Activated T-helper 17 cell treated with anti-CD3 and anti-CD28 coated beads, Interleukin-2, amount 50 U/mL, for 72 hours (primary cell): Measurements from ENCODE around the gene NOX5. TPM values are rescaled to one million over a fixed set of nuclear protein-coding genes. Genes with fewer than 3 reads are reported as not detected.

Experiments used
- ATAC-seq: fragments of 150-1000 bp; cut with Tn5 transposase; replicated peaks from 2 replicates; pipeline ENCODE4 v1.10.0; 2021; ENCODE audit warnings: mild to moderate bottlenecking, moderate library complexity
- H3K27ac Mint-ChIP-seq: one replicate; pipeline ENCODE4 v1.8.0; 2022; ENCODE audit warnings: mixed read lengths
- H3K27me3 Mint-ChIP-seq: one replicate; pipeline ENCODE4 v1.8.0; 2022; ENCODE audit warnings: mixed read lengths
- H3K36me3 Mint-ChIP-seq: one replicate; pipeline ENCODE4 v1.8.0; 2022; ENCODE audit warnings: low read depth, mild to moderate bottlenecking, mixed read lengths
- H3K4me1 Mint-ChIP-seq: one replicate; pipeline ENCODE4 v1.8.0; 2022; ENCODE audit warnings: mixed read lengths
- H3K4me3 Mint-ChIP-seq: one replicate; pipeline ENCODE4 v1.8.0; 2022; ENCODE audit warnings: mild to moderate bottlenecking, mixed read lengths
- H3K9me3 Mint-ChIP-seq: one replicate; pipeline ENCODE4 v1.8.0; 2022; ENCODE audit warnings: mixed read lengths
- total RNA-seq, 2 donors: library from RNA; stranded (reverse); gene quantifications; one replicate each; pipeline ENCODE4 v1.2.3, GENCODE V29; 2022

Gene NOX5
- total RNA-seq, 2 donors from 2014 or later = not detected

DNA sequence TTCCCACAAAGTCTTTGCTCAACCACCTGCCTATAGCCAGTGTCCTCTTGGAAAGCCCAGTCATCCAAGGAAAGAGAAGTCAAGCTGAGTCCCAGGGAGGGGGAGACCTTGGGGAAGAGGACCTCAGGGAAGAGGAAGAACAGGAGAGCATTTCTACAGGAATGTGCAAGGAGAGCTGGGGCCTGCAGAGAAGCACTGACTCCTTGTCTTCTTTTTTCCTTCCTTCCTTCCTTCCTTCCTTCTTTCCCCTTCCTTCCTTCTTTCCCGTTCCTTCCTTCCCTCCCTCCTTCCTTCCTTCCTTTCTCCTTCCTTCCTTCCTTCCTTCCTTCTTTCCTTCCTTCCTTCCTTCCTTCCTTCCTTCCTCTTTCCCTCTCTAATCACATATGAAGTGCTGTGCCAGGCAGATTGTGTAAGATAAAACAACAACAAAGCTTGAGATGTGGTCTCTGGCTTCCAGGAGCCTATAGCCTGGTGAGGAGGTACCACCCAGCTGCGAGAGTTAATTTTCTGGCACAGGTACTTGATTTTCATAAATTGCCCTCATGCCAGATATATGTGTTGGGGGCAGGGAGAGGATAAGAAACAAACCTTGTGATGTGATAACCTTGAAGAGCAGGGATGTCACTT is 70.0 kb downstream of the NOX5 start:
- Mint-ChIP-seq H3K27me3 (peaks cover 26% of the 10 kb centered on the region), H3K4me3 (no peak overlapping the region), H3K9me3 (no peaks in the 10 kb centered on the region), H3K4me1 (peaks cover 17% of the 10 kb centered on the region), H3K27ac (no peak overlapping the region), H3K36me3 (no peaks in the 10 kb centered on the region)
- no peak for ATAC-seq

DNA sequence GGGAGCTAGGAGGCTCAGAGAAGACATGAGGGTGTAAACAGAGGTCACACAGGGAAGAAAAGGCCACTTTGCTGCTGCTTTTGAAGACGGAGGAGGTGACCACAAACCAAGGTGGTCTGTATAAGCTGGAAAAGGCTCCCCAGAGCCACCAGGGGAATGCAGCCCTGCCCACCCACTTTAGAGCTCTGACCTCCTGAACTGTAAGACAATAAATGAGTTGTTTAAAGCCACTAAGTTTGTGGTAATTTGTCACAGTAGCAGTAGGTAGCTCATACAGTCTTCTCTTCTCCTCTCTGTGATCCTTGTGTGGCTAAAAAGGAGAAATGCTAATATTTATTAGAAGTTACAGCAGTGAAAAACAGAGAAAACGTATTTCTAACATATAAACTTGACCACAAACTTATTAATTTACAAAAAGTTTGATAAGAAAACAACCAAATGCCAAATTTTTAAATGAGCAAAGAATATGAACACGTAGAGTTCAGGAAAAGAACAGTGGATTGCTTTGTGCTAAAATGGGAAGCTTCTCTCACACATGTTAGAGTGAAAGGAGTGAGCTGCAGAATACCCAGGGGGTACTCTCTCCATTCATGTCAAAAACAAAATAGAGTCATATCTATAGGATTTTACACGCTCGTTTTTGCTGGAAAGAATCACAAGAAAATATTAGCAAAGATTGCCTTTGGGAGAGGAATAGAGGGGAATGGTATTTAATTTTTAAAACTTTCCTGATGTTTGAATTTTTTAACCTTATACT is 71.0 kb downstream of the NOX5 start:
- Mint-ChIP-seq H3K36me3 (no peaks in the 10 kb centered on the region), H3K9me3 (no peaks in the 10 kb centered on the region), H3K27ac (no peak overlapping the region), H3K4me3 (no peak overlapping the region), H3K27me3 (peaks cover 28% of the 10 kb centered on the region), H3K4me1 (peaks cover 17% of the 10 kb centered on the region)
- ATAC-seq = no peak

DNA sequence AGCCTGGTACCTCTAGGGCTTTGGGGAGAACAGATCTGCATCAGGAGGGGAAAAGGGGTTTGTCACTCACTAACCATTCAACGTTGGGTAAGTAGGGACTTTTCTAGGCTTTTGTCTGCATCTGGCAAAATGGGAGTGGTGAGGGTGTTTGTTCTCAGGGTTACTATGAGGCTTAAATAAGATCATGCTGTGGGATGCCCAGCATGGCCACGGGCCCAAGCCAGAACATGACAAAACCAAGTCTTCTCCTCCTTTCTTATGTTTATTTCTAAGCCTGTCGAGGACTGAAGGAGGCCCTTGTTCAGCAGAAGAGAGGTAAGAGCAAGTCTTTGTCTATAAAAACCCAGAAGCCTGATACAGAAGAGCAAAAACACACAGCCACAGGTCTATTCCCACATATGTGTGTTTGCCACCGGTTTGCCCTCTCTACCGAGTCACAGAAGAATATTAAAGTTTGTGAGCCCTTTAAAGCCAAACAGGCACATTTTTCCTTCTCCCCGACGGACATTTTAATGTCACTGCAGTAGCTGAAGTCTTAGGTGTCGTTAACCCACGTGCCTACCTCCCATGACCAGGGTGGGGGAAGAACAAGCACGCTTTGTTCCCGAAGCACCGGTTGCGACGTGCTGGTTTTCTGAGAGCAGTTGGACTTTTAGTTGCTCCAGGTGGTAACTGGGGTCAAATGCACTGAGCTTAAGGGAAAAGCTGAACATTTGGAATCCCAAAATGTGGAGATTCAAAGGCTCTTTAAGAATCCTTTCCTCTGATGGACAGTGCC is 72.1 kb downstream of the NOX5 start:
- Mint-ChIP-seq H3K4me3 (no peak overlapping the region), H3K27ac (no peak overlapping the region), H3K4me1 (peaks cover 17% of the 10 kb centered on the region), H3K9me3 (no peaks in the 10 kb centered on the region), H3K27me3 (peaks cover 23% of the 10 kb centered on the region), H3K36me3 (no peaks in the 10 kb centered on the region)
- ATAC-seq = no peak

DNA sequence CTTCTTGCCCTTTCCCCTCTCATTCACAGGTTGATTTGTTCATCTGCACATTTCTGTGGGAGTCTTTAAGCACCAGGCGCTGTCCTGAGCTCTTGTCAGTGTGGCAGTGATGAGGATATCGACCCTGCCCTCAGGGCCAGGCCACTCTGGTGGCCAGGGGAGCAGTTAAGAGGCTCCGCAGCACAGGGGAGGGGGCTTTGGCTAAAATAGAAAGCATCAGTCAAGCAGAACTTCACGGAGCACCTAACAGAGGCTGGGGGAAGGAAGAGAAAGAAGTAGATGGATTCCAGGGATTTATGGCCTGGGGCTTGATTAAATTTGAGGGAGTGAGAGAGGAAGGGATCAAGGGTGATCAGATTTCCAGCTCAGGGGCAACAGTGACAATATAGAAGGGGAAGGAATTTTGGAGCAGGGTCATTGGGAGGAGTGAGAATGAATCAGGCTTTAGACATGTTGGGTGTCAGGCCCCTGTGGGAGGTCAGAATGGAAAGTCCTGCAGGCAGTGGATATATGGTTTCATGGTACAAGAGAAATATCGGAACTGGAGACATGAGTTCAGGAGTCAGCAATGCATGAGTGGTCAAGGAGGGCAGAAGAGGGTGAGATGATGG is 73.0 kb downstream of the NOX5 start:
- Mint-ChIP-seq H3K4me1 (peaks cover 11% of the 10 kb centered on the region), H3K4me3 (no peak overlapping the region), H3K27ac (no peak overlapping the region), H3K27me3 (peaks cover 23% of the 10 kb centered on the region), H3K9me3 (no peaks in the 10 kb centered on the region), H3K36me3 (no peaks in the 10 kb centered on the region)
- no peak for ATAC-seq

DNA sequence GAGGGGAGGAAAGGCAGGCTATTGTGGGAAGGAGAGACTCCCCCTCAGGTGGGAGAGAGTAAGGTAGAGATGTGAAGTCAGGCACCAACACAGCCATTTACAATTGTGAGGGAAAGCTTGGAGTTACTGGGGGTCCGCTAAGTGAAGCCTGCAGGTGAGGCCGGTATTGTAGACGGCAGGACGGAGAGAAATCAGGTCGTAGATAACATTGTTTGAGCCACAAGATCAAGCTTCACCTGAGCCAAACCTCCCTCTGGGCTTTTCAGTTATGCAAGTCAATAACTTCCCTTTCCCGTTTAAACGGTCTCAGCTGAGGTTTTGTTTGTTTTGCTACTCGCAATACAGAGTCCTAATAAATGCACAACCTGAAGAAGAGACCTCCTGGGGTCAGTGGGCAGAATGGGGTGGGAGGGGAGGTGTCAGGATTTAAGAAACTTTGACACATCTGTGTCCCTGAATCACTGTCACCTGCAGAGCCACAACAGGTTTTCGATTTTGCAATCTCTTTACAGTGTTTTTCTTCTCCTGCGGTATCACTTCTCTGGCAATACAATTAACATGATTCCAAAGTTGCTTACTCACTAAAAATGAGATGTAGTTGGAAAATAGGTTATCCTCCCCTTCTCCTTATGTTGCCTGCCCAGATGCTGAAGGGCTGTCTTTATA is 73.9 kb downstream of the NOX5 start:
- ATAC-seq = no peak
- Mint-ChIP-seq H3K36me3 (no peaks in the 10 kb centered on the region), H3K4me1 (peaks cover 8% of the 10 kb centered on the region), H3K27me3 (peaks cover 23% of the 10 kb centered on the region), H3K27ac (no peak overlapping the region), H3K4me3 (no peak overlapping the region), H3K9me3 (no peaks in the 10 kb centered on the region)

DNA sequence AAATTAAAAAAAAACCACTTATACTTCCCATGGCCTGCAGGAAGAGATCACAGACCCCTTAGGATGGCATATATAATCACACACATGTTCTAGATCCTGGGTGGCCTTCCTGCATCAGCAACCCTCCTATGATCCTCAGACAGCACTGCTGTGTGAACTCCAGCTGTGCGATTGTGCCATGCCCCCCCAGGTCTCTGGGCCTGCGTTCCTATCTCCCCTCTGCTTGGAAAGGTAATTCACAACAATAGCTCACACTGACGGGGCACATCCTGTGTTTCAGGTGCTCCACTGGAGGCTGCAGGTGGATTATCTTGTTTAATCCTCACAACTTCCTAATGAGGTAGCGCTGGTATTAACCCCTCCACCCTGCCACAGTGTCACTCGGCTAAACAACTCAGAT is 74.8 kb downstream of the NOX5 start:
- no peak for ATAC-seq
- no peaks in the 10 kb centered on the region for H3K36me3 Mint-ChIP-seq
- H3K4me3 Mint-ChIP-seq = no peak overlapping the region
- H3K27ac Mint-ChIP-seq = no peak overlapping the region
- H3K4me1 Mint-ChIP-seq = peaks cover 8% of the 10 kb centered on the region
- H3K9me3 Mint-ChIP-seq = no peaks in the 10 kb centered on the region
- peaks cover 23% of the 10 kb centered on the region for H3K27me3 Mint-ChIP-seq

DNA sequence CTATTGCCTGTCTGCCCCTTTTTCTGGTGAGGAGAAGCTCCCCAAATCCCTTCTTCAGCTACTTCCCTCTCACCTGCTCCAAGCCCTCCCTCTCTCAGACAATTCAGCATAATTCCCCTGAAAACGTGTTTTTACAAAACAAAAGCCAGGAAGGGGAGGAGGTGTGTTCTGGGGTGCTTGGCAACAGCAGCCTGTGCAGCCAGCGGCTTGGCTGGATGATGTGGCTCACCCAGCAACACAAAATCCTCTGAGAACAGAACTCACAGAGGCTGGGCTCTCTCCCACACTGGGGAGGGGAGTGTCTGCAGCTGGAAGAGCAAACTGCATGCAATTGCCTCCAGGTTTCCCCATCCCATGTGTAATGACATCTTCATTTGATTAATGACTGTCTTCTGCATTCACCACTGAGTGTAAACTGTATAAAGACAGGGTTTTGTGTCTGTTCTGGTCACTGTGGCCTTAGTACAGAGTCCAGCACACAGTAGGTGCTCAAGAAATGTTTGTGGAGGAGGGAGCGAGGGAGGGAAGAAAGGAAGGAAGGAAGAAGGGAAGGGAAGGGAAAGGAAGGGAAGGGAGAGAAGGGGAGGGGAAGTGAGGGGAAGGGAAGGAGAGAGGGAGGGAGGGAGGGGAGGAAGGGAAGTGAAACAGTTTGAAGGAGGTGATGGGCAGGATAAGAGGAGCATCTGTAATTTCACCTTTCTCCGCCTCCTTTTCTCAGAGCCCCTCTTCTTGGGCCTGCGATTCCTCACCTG is 75.9 kb downstream of the NOX5 start:
- peaks cover 23% of the 10 kb centered on the region for H3K27me3 Mint-ChIP-seq
- no peaks in the 10 kb centered on the region for H3K4me1 Mint-ChIP-seq
- H3K27ac Mint-ChIP-seq = no peak overlapping the region
- ATAC-seq = no peak
- no peak overlapping the region for H3K4me3 Mint-ChIP-seq
- H3K9me3 Mint-ChIP-seq = no peaks in the 10 kb centered on the region
- no peaks in the 10 kb centered on the region for H3K36me3 Mint-ChIP-seq

DNA sequence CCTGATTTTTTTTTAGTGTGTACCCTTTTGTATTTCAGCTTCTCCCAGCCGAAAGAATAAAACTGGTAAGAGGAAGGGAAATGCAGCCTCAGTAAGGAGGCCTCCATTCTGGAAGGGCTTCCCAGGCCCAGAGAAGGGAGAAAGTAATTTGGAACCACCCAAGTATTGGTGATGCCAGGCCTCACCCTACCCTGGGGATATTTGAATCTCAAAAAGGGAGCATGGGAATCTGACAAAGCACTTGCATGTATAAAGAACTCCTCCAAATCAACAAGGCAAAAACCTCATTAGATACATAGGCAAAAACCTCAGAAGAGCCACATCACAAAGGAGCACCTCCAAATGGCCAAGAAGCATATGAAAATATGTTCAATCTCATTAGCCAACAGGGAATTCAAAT is 77.2 kb downstream of the NOX5 start:
- no peaks in the 10 kb centered on the region for H3K9me3 Mint-ChIP-seq
- no peak for ATAC-seq
- no peaks in the 10 kb centered on the region for H3K36me3 Mint-ChIP-seq
- H3K4me1 Mint-ChIP-seq = no peaks in the 10 kb centered on the region
- peaks cover 18% of the 10 kb centered on the region for H3K27me3 Mint-ChIP-seq
- no peak overlapping the region for H3K27ac Mint-ChIP-seq
- H3K4me3 Mint-ChIP-seq = no peak overlapping the region

DNA sequence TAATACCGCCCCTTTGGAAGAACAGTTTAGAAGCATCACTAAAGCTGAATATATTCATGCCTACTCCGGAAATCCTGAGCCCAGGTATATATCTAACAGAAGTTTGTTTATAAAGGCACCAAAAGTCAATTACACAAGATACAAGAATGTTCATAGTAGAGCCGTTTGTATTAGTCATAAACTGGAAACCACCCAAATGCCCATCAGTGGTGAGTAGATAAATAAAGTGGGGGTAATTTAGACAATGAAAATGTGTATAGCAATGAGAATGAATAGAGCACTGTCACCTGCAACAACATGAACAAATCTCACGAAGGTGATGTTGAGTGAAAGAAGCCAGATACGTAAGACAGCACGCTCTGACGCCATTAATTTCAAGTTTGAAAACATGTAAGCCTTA is 77.7 kb downstream of the NOX5 start:
- H3K27me3 Mint-ChIP-seq = peaks cover 18% of the 10 kb centered on the region
- no peak overlapping the region for H3K27ac Mint-ChIP-seq
- no peaks in the 10 kb centered on the region for H3K4me1 Mint-ChIP-seq
- no peaks in the 10 kb centered on the region for H3K36me3 Mint-ChIP-seq
- no peaks in the 10 kb centered on the region for H3K9me3 Mint-ChIP-seq
- no peak for ATAC-seq
- H3K4me3 Mint-ChIP-seq = no peak overlapping the region

DNA sequence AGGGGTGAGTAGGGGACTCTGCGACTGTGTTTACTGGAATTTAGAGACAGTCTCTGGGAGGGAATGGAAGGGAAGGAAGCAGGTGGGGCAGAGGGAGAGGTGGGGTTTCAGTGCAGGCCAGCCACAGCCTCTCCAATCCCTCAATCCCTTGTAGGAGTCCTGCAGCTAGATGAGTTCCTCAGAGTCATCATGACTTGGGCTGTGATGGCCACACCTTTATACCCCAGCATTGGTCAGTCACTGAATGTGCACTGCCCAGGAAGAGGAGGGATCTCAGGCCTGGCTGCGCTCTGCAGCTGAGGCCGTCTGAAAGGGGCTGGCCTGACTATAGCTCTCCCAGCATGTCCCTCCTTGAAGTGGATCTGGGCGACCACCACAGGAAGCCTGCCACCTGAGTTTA is 78.6 kb downstream of the NOX5 start:
- Mint-ChIP-seq H3K9me3 (no peaks in the 10 kb centered on the region), H3K27ac (no peak overlapping the region), H3K4me1 (no peaks in the 10 kb centered on the region), H3K36me3 (no peaks in the 10 kb centered on the region), H3K4me3 (no peak overlapping the region), H3K27me3 (peaks cover 10% of the 10 kb centered on the region)
- no peak for ATAC-seq

DNA sequence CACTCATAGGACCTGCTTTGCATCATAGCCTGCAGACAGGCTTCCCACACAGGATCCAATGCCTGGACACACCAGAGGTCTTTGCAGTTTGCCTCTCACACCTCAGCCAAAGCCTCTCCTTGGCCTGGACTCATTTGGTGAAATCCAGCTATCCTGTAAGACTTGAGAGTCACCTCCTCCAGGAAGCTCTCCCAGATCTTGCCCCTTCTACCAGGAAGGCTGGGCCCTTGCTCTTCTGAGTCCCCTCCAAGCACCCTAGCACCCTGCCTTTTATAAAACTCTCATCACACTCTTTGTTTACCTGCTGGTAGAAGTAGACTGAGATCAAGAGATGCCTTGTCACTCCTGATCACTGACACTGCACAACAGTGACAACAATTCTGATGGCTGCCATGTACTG is 79.1 kb downstream of the NOX5 start:
- no peaks in the 10 kb centered on the region for H3K4me1 Mint-ChIP-seq
- no peak overlapping the region for H3K4me3 Mint-ChIP-seq
- H3K36me3 Mint-ChIP-seq = no peaks in the 10 kb centered on the region
- ATAC-seq = no peak
- H3K27ac Mint-ChIP-seq = no peak overlapping the region
- H3K27me3 Mint-ChIP-seq = peaks cover 8% of the 10 kb centered on the region
- no peaks in the 10 kb centered on the region for H3K9me3 Mint-ChIP-seq

DNA sequence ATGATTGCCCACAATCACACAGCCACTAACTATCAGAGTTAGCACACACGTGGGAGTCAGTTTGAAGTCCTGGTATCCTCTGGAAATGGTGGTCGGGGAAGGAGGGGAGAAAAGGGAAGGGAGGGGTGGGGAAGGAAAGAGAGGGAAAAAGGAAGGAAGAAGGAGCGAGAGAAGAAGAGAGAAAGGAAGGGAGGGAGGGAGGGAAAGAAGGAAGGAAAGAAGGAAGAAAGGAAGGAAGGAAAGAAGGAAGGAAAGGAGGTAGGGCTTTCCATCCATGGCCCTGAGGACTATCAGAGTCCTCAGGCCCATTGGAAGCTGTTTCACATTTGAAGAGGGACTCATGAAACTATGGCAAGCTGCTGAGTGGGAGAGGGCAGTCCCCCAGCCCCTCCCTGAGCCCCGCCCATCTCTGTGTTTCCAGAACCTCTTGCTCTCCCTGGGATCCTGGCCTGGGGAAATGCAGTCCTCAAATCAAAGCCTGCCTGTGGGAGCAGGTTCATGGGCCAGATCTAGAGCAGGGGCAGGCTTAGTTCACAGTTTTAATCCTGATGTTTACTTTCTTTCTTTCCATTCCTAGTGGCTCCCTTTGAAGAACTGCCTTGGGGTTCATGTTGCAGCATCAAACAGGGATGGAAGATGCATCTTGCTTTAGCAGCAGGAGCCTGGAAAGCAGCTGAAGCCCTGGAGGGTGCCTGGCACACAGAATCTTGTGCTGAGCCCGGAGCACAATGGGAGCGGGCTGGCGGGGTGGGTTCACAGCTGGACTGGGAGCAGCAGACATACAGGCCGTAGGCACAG is 79.8 kb downstream of the NOX5 start:
- H3K9me3 Mint-ChIP-seq = no peaks in the 10 kb centered on the region
- H3K4me3 Mint-ChIP-seq = no peak overlapping the region
- H3K27me3 Mint-ChIP-seq = peaks cover 4% of the 10 kb centered on the region
- ATAC-seq = no peak
- H3K27ac Mint-ChIP-seq = no peak overlapping the region
- H3K36me3 Mint-ChIP-seq = no peaks in the 10 kb centered on the region
- no peaks in the 10 kb centered on the region for H3K4me1 Mint-ChIP-seq

DNA sequence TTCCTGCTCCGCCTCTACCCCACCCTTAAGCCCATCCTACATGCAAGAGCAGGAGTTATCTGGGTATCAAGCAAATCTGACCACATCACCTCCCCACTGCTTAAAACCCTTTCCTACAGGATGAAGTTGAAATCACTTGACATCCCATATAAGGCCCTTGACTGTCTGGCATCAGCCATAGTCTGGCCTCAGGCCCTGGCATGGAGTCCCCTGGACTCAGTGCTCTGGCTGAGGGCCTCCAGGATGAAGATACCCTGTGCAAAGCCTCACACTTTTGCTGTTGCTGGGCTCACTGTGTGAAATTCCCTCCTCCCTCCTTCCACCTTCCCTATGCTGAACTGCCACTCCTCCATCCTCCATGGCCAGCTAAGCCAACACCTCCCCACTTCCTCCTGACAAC is 80.8 kb downstream of the NOX5 start:
- H3K27ac Mint-ChIP-seq = no peak overlapping the region
- no peak overlapping the region for H3K4me3 Mint-ChIP-seq
- no peaks in the 10 kb centered on the region for H3K36me3 Mint-ChIP-seq
- no peaks in the 10 kb centered on the region for H3K4me1 Mint-ChIP-seq
- H3K9me3 Mint-ChIP-seq = no peaks in the 10 kb centered on the region
- H3K27me3 Mint-ChIP-seq = no peaks in the 10 kb centered on the region
- ATAC-seq = no peak
